WI38 (cell line): ENCODE results near the gene RANBP17.

Experiments used
- H3K4me3 ChIP-seq: 2 replicates; pipeline ENCODE4 v1.5.1; 2011; ENCODE audit warnings: low read depth, mild to moderate bottlenecking, control low read depth, low read length
- CTCF ChIP-seq: IDR thresholded peaks from 2 replicates; pipeline ENCODE4 v1.5.1; 2012; ENCODE audit warnings: low read depth, mild to moderate bottlenecking, control low read depth, low read length

RANBP17 gene

GRCh38 chr5:171080186-171080938 is 218.5 kb downstream of the RANBP17 start:
- TF ChIP-seq CTCF, result no peak
- no peak overlapping the region for H3K4me3 ChIP-seq

- no peak overlapping the region for H3K4me3 ChIP-seq
- TF ChIP-seq CTCF, result no peak
These were observed 219.5 kb downstream of the RANBP17 start for GRCh38 chr5:171081319-171081718.

- no peak for TF ChIP-seq CTCF
- H3K4me3 ChIP-seq, result no peak overlapping the region
These were observed 230.4 kb downstream of the RANBP17 start for GRCh38 chr5:171092194-171092593.

- TF ChIP-seq CTCF, result no peak
- no peak overlapping the region for H3K4me3 ChIP-seq
These were observed 231.8 kb downstream of the RANBP17 start for GRCh38 chr5:171093598-171093997.

- TF ChIP-seq CTCF, result no peak
- H3K4me3 ChIP-seq, result no peak overlapping the region
These were observed 232.5 kb downstream of the RANBP17 start for GRCh38 chr5:171094356-171094755.

- TF ChIP-seq CTCF, result no peak
- H3K4me3 ChIP-seq, result no peak overlapping the region
These were observed 241.2 kb downstream of the RANBP17 start for GRCh38 chr5:171102877-171103610.

- no peak overlapping the region for H3K4me3 ChIP-seq
- no peak for TF ChIP-seq CTCF
These were observed 245.9 kb downstream of the RANBP17 start for GRCh38 chr5:171107669-171108068.
